Activated naive CD4-positive, alpha-beta T cell treated with anti-CD3 and anti-CD28 coated beads, Interleukin-2, amount 50 U/mL, for 72 hours (primary cell): ENCODE measurements around the gene FAM107B. TPM values are rescaled to one million over a fixed set of nuclear protein-coding genes. Genes with fewer than 3 reads are reported as not detected.

Source experiments
- ATAC-seq, 2 donors: fragments of 150-1000 bp; cut with Tn5 transposase; 2 replicates each; pipeline ENCODE4 v1.10.0; 2021; ENCODE audit warnings: mild to moderate bottlenecking in 2 of 2, moderate library complexity in 2 of 2
- DNase-seq, 2 donors: peaks; one replicate each; pipeline ENCODE4 v3.0.0; 2021 to 2022; ENCODE audit warnings: low spot score in 2 of 2
- H3K27ac Mint-ChIP-seq, 2 donors: one replicate each; pipeline ENCODE4 v1.8.0; 2022; ENCODE audit warnings: mild to moderate bottlenecking in 2 of 2, mixed read lengths in 2 of 2
- H3K36me3 Mint-ChIP-seq, 2 donors: one replicate each; pipeline ENCODE4 v1.8.0; 2022; ENCODE audit warnings: mixed read lengths in 2 of 2
- H3K9me3 Mint-ChIP-seq, 2 donors: one replicate each; pipeline ENCODE4 v1.8.0; 2022; ENCODE audit warnings: mixed read lengths in 2 of 2
- total RNA-seq, 2 donors: library from RNA; stranded (reverse); gene quantifications; one replicate each; pipeline ENCODE4 v1.2.3, GENCODE V29; 2022

The FAM107B gene
- total RNA-seq, 2 donors from 2014 or later = 108 to 188 TPM

DNA sequence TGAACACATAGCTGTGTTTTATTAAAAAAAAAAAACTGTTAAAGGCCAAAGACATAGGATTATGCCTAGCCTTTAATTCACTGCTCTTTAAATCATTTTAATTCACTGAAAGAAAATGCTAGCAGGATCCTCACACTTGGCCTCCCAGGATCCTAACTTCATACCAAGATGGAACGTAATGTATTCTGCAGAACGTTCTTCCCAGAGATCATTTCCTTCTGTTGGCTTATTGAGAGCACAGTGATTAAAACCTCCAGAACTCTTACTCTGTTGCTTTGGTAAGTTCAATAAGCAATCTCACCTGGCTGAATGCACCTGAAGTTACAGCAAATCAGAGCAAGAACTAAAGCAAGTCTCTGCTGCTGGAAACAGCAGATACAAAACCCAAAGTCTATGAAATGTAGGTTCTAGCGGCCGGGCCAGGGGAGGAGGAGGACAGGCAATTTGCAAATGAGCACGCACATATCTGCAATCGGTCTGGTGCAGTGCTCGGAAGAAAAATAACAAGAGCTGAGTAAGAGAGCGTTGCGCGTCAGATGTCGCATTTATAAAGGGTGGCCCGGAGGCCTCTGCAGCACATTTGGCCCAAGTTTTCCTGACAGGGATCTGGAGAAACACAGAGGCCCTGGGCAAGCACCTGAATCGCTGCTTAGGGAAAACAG, 193.9 kb downstream of the FAM107B start:
- Mint-ChIP-seq H3K27ac (peak overlapping the region in 1 of 2 donors; percentile 31), H3K9me3 (no peaks in the 10 kb centered on the region), H3K36me3 (peaks cover 5 to 52% of the 10 kb centered on the region in 2 donors)
- ATAC-seq (no peak), DNase-seq (no peak)

DNA sequence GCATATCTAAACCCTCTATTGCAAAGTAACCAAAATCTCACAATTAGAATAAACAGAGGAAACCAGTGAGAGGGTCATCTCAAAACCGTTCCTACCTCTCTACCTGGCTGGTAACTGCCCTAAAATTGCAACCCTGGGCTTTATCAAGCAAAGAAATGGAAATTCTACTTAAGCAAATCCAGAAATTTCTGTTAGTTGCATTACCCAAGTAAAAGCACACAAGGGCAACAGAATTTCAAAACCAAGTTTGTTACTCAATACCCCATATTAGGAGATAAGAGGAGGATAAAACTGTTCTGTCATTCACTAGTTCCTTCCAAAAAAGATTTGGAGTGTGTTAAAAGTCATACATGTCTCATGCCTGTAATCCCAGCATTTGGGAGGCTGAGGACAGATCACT, 195.3 kb downstream of the FAM107B start:
- H3K9me3 Mint-ChIP-seq = no peaks in the 10 kb centered on the region
- H3K27ac Mint-ChIP-seq = no peak overlapping the region

DNA sequence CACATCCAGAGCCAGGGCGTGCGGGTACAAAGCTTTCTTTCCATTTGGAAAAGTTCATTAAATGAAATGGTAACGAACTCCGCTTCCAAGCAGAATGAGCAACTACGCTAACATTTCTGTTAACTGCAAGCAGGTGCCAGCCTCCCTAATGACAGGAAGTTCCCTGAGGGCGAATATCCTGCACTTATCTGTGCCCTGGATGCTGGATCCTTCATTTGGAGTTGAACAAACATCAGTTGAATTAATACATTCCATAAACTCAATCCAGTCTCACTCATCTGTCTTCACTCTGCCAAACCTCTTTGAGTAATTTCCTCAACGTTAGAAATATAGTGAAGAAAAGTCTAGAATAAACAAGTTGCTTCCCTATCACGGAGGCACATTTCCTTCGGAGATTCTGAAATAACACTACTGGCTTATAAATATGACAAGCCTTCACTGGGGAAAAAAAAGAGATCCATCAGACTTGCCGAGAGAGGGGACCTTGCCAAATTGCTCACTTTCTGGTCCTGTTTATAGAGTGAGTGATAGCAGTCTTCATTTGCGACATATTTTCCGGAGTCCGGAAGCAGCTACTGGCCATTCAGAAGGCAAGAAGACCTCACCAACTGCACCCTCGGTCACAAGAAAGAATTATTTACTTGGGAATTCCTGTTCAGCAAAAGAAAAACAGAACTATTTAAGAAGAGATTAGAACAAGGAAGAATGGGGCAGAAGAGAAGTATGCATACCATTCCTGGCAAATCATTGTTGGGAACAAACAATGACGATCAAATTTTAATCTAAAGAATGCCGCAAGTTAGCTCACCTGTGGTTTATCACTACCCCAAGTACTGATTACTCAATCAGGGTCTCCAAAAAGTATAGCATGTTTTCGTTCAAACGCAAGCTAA, 196.4 kb downstream of the FAM107B start:
- H3K9me3 Mint-ChIP-seq = no peaks in the 10 kb centered on the region
- peaks cover 5 to 50% of the 10 kb centered on the region in 2 donors for H3K36me3 Mint-ChIP-seq
- peak overlapping the region in 1 of 2 donors; percentile 65 for H3K27ac Mint-ChIP-seq
- ATAC-seq = no peak
- no peak for DNase-seq

More for the DNA sequence above, 195.3 kb downstream of the FAM107B start:
- ATAC-seq = no peak
- peaks cover 5 to 51% of the 10 kb centered on the region in 2 donors for H3K36me3 Mint-ChIP-seq
- DNase-seq = no peak

DNA sequence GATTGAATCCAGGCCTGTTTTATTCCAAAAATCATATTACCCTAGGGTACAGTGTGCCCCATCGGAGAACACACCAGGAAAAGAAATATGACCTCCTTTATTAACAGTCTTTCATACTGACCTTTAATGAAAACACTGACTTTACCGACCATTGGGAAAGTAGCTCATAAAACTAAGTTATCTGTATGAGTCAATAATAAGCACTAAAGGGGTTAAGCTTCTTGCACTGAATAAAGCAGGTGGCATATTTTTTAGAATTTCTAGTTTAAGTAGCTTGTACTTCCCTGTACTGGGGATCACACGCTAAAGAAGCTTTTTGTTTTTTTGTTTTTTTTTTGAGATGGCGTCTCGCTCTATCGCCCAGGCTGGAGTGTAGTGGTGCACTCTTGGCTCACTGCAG, 199.8 kb downstream of the FAM107B start:
- no peak for ATAC-seq
- no peak overlapping the region for H3K27ac Mint-ChIP-seq
- no peaks in the 10 kb centered on the region for H3K9me3 Mint-ChIP-seq
- H3K36me3 Mint-ChIP-seq = peaks cover 0 to 44% of the 10 kb centered on the region in 2 donors
- no peak for DNase-seq

DNA sequence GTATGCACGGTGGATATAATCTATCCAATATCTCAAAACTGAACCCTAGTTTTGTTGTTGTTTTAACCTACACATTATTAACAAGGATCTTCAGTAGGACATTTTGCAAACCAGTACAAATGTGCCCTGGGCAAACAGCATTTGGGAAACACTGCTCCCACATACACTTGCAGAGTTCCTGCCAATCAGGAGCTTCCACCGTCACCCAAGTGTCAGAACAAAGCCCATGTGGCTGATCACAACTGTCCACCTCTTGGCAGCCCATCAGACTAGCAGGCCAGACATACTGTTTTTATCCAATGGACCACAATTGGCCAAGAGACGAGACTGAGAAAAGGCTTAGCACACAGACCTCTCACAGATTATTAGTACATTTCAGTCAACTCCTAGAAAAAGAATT, 200.4 kb downstream of the FAM107B start:
- DNase-seq (no peak), ATAC-seq (no peak)
- peaks cover 0 to 45% of the 10 kb centered on the region in 2 donors for H3K36me3 Mint-ChIP-seq
- no peak overlapping the region for H3K27ac Mint-ChIP-seq
- H3K9me3 Mint-ChIP-seq = no peaks in the 10 kb centered on the region

DNA sequence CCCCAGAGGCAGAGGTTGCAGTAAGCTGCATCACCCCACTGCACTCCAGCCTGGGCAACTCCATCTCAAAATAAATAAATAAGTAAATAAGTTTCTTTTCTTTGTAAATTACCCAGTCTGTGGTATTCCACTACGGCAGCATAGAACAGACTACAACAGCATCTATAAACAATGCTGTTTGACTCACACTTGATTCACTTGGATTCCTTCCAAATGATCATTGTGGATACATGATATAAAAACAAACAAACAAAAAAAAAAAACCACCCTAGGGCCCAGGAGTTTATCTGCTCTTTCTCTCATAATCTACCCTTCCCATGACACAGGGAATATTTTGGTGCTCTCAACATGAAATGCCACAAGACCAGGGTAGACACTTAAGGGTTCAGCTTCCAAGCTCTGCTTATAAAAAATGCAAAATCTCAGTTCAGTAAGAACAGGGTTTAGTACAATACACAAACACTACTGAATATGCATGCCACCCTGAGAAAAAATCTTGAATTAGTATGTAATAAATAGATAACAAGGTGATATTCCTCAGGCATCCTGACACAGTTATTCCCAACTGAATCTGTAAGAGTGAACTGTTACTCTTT, 200.9 kb downstream of the FAM107B start:
- no peak for ATAC-seq
- DNase-seq = no peak
- Mint-ChIP-seq H3K27ac (no peak overlapping the region), H3K36me3 (peaks cover 0 to 50% of the 10 kb centered on the region in 2 donors), H3K9me3 (no peaks in the 10 kb centered on the region)

DNA sequence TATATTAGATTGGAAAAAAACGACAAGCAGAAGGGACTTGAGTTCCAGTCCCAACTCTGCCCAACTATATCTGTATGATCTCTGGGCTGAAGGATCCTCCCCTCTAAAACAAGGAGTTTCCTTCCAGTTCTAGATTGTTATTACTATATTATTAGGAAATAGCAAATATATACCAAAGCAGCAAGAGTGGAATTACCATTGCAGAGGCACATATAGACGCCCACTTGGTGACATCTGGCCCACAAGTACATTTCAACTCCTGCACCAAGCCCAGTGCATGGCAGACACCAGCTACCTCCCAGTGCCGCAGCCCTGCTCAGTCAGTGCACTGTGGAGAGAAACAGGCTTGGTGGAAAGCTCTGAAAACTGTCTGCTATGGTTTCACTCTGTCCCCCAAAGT, 201.9 kb downstream of the FAM107B start:
- Mint-ChIP-seq H3K27ac (peak overlapping the region; percentile 90 to 92), H3K9me3 (no peaks in the 10 kb centered on the region), H3K36me3 (peaks cover 5 to 59% of the 10 kb centered on the region in 2 donors)
- DNase-seq = no peak
- ATAC-seq = no peak

DNA sequence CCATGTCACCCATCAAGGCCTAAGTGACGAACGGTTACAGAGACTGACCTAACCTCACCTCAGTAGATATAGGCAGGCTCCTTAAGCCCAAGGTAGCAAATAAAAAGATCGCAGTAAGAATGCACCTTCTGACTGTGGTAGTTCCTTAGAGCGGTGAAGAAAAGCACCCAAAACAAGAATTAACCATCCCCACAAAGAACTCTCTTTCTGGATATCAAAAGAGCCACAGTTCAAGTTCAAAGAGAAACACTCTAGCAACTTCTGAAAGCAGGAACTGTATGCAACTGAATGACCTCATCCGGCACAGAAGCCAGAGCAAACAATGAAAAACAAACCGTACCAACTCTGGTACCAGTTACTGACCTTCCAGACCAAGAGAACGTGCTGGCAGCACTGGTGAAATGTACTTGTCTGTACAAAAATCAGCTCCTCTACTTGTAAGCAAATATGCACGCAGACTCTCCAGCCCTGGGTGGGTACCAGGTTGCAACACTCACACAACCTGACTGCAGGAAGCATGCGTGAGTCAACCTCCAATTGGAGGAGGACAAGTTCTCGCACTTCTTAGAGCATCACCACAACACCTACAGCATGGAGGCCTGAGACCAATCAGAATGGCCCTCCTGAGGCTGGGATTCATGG, 202.7 kb downstream of the FAM107B start:
- H3K9me3 Mint-ChIP-seq = peaks cover 0 to 5% of the 10 kb centered on the region in 2 donors
- H3K36me3 Mint-ChIP-seq = peaks cover 5 to 61% of the 10 kb centered on the region in 2 donors
- H3K27ac Mint-ChIP-seq = peak overlapping the region; percentile 92 to 98
- peak; percentile 88 to 91 for ATAC-seq
- DNase-seq = peak in 1 of 2 donors; percentile 55

DNA sequence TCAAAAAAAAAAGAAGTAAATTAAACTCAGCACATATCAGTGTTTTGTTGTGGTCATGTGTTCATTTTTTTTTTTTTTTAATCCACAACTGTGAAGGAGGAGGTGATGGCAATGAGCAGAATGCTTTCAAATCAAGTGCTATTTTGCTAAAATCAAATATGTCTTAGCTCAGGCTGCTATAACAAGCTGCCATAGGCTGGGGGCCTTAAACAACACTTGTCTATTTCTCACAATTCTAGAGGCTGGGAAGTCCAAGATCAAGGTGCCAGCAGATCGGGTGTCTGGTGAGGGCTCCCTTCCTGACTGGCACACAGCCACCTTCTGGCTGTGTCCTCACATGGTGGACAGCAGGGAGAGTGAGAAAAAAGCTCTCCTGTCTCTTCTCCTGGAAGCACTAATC, 203.9 kb downstream of the FAM107B start:
- H3K36me3 Mint-ChIP-seq = peaks cover 13 to 69% of the 10 kb centered on the region in 2 donors
- H3K27ac Mint-ChIP-seq = peak overlapping the region; percentile 92 to 98
- H3K9me3 Mint-ChIP-seq = peaks cover 0 to 11% of the 10 kb centered on the region in 2 donors
- ATAC-seq (no peak), DNase-seq (no peak)

DNA sequence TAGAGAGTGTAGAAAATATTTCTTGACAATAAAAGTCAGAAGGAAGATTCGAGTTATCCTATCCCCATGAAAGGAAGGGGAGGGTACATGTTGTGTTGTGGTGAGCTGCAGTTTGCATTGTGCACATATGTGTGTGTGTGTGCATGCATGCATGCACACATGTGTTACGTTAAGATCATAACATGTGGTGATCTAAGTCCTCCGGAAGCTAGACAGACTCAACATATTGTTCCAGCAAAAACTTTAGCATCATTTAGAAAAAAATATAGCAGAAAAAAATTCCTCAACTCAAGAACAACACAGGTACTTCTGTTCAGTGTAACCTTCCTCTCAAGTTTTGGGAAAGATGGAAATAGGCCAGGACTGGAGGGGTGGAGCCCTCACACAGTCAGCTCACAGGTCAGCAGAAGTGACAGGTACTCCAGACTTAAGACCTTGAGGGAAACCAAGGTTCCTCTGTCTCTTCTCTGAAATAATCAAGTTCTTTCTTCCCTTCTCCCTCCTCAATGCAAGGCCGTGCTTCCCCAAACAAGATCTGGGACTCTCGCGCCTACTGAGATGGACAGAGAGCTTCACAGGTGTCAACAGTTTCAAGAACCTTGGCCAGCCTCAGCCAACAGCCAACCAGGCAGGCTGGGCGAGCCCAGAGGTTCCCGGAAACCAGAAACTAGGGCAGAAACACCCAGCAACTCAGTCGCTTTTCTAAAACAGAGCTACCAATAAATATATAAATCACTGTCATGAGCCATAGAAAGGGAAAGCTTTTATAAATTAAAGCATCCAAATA, 205.2 kb downstream of the FAM107B start:
- DNase-seq (no peak), ATAC-seq (no peak)
- H3K36me3 Mint-ChIP-seq = peaks cover 13 to 69% of the 10 kb centered on the region in 2 donors

DNA sequence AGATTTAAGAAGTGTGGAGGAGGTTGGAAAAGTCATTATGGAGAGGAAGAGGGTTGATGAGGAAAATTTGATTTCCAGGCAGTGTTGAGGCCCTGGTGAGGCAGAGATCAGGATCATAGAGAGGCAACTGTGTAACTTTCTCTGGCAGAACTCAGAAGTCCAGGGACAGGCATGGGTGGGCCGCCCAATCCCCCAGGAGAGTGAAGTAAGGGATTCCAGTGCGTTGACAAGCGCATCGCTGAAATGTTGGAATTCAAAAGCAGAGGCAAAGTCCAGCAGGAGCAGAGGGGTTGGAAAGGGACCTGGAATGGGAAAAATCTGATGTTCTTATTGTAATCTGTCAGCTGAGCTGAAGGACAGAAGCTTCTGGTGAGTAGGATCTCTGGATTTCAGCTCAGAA, 207.3 kb downstream of the FAM107B start:
- DNase-seq (no peak), ATAC-seq (no peak)
- Mint-ChIP-seq H3K27ac (peak overlapping the region; percentile 92 to 95), H3K36me3 (peaks cover 18 to 66% of the 10 kb centered on the region in 2 donors), H3K9me3 (peaks cover 0 to 11% of the 10 kb centered on the region in 2 donors)

More for the DNA sequence above, 205.2 kb downstream of the FAM107B start:
- peak overlapping the region; percentile 92 to 96 for H3K27ac Mint-ChIP-seq
- peaks cover 0 to 11% of the 10 kb centered on the region in 2 donors for H3K9me3 Mint-ChIP-seq

DNA sequence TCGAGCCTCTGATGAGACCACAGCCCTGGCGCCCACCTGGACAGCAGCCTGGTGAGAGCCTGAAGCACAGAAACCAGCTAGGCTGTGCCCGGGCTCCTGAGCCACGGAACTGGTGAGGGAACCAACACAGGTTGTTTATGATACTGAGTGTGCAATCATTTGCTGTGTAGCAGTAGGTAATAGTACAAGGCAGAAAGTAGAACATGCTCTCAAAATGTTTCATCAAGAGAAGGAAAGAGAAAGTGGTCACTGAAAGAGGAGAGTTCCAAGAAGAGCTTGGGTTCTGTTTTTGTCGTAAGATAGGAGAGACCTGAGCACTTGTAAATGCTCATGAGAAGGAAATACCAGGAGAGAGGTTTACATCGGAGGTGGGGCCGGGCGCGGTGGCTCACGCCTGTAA, 208.2 kb downstream of the FAM107B start:
- Mint-ChIP-seq H3K9me3 (peaks cover 0 to 11% of the 10 kb centered on the region in 2 donors), H3K27ac (peak overlapping the region; percentile 92 to 95), H3K36me3 (peaks cover 18 to 66% of the 10 kb centered on the region in 2 donors)
- DNase-seq = no peak
- peak; percentile 22 to 56 for ATAC-seq

DNA sequence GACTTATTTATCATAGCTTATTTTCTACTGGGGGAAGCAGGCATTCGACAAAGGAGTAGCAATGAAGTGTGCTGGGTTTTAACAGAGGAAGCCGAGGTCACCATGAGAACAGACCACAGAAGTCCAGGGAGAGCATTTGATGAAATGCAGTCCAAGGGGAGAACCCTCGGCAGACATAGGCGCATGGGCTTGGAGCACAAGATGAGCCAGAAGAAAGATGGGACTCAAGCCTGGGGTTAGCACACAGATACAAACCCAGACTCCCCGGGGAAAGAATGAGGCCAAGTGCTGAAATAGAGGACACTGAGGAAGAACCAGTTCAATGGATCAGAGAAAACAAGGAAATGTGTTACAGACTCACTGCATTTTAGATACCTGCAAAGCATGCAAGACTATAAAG, 209.5 kb downstream of the FAM107B start:
- ATAC-seq (no peak), DNase-seq (no peak)
- Mint-ChIP-seq H3K9me3 (peaks cover 0 to 12% of the 10 kb centered on the region in 2 donors), H3K27ac (peak overlapping the region; percentile 84 to 92), H3K36me3 (peaks cover 18 to 62% of the 10 kb centered on the region in 2 donors)

DNA sequence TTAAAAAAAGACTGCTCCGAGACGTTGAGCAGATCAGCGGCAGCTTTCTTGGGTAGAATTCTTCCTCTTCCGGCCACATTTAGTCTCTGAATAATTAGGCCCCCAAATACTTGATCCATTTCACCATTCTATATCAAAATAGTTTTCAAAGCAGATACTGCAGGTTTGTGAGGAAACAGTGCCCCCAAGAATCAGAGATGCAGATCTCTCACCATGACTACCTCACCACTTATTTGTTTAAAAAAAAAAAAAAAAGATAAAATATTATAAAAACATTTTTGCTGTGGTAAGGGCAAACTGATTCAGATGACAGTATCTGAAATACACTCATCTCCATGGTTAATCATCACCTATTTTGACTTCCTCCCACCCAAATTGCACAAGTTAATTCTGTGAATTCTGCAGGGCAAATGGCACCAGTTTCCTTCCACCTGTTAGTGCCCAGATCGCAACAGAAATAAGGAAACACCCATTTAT, 210.4 kb downstream of the FAM107B start:
- Mint-ChIP-seq H3K9me3 (peaks cover 0 to 16% of the 10 kb centered on the region in 2 donors), H3K27ac (peak overlapping the region; percentile 84 to 92), H3K36me3 (peaks cover 22 to 63% of the 10 kb centered on the region in 2 donors)
- DNase-seq (no peak), ATAC-seq (peak; percentile 34 to 58)

DNA sequence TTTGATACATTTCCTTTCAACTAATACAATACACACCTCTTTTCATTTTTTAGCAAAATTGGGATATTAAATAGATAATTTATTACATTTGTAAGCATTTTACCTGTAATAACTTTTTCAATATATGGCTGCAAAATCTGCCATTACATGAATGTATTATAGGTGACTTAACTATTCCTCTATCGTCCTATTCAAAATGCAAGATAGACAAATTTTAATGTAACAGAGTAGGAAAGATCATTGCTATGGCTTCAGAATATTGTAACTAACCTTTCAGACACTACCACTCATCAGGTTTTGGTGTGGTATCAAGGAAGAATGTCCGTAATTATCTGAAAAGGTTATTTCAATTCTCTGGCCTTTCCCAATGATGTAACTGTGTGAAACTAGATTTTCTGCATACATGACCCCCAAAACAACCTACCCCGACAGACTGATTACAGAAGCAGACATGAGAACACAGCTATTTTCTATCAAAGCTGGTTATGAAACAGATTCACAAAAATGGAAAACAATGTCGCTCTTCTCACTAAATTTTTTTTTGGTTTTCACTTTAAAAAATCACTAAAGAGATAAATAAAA, 211.2 kb downstream of the FAM107B start:
- DNase-seq (no peak), ATAC-seq (no peak)
- Mint-ChIP-seq H3K9me3 (peaks cover 0 to 16% of the 10 kb centered on the region in 2 donors), H3K36me3 (peaks cover 22 to 62% of the 10 kb centered on the region in 2 donors), H3K27ac (peak overlapping the region; percentile 84 to 92)
